ENCODE measurements around the gene CYFIP2. TPM values are rescaled to one million over a fixed set of nuclear protein-coding genes. Genes with fewer than 3 reads are reported as not detected.

CYFIP2 gene
- total and polyA plus RNA-seq, 4 donors, result 48.1 to 160 (median 104) TPM

DNA sequence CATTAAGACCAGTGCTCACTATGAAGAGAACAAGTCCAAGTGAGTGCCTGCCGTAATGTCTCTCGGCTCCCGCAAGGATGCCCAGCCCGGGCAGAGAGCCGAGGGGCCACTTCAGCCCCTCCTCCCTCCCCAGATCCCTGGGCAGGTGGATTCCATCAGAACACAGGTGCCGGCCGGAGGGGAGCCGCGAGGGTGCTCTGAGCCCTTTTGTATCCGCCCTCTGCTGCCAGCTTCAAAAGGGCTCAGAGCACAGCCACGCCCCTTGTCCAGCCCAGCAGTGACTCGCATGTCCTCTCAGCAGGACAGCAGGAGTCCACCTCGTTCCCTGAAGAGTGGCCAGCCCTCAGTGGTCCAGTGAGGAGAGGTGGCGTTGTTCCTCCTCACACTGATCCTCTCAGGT lies 43.9 kb downstream of the CYFIP2 start:
- peaks cover 36% of the 10 kb centered on the region for H3K36me3 ChIP-seq (ENCODE audit: control insufficient read depth, insufficient read depth, low read length)

DNA sequence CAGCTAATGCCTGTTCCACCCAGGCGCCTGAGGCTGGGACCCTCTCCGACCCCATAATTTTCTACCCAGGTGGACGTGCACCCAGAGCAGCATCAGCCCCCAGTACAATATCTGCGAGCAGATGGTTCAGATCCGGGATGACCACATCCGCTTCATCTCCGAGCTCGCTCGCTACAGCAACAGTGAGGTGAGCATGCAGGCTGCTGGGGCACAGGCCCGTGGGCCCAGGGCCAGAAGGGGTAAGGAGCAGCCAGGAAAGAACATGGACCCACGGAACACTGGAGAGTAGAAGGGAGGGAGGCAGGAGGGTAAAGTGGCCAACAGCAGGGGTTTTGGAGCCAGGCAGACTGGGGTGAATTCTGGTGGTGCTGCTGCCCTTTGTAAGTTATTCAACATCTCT lies 45.7 kb downstream of the CYFIP2 start:
- H3K27ac ChIP-seq (ENCODE audit: low read depth, low read length), result no peak overlapping the region
- WGBS (ENCODE audit: insufficient coverage), result 95% methylated on average over 10 of the region's 11 CpGs
- H3K27me3 ChIP-seq (ENCODE audit: control insufficient read depth, insufficient read depth, low read length), result no peaks in the 10 kb centered on the region
- DNase-seq (ENCODE audit: low read depth in 4 of 6, low spot score in 6 of 6), result no peak
- no peaks in the 10 kb centered on the region for H3K4me1 ChIP-seq (ENCODE audit: control insufficient read depth, insufficient read depth, low read length)
- H3K36me3 ChIP-seq (ENCODE audit: control insufficient read depth, insufficient read depth, low read length), result peaks cover 29% of the 10 kb centered on the region
- H3K9me3 ChIP-seq (ENCODE audit: control insufficient read depth, insufficient read depth, low read length), result peaks cover 1% of the 10 kb centered on the region
- H3K4me3 ChIP-seq (ENCODE audit: low read depth, low read length), result no peak overlapping the region

More for the DNA sequence above, 43.9 kb downstream of the CYFIP2 start:
- 68% methylated on average over 13 of the region's 14 CpGs for WGBS (ENCODE audit: insufficient coverage)
- no peaks in the 10 kb centered on the region for H3K27me3 ChIP-seq (ENCODE audit: control insufficient read depth, insufficient read depth, low read length)
- peaks cover 1% of the 10 kb centered on the region for H3K9me3 ChIP-seq (ENCODE audit: control insufficient read depth, insufficient read depth, low read length)
- no peaks in the 10 kb centered on the region for H3K4me1 ChIP-seq (ENCODE audit: control insufficient read depth, insufficient read depth, low read length)
- H3K4me3 ChIP-seq (ENCODE audit: low read depth, low read length), result no peak overlapping the region
- DNase-seq (ENCODE audit: low read depth in 4 of 6, low spot score in 6 of 6), result no peak
- H3K27ac ChIP-seq (ENCODE audit: low read depth, low read length), result no peak overlapping the region

DNA sequence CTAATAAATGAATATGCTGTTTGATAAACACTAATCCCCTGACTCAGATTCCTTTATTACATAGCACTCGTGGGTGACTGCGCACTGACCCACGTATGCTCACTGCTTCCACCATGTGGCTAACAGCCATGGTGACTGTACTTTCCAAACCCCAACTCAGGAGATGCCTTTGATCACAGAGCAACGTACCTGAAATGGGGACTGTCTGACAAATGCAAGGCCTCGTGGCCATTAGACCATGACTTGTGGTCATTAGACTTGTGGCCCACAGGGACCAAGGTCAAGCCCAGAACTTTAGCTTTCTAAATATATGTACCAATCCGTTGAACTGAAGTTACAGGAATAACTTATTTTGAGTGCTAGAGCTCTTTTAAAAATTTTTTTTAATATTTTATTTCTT lies 46.6 kb downstream of the CYFIP2 start:
- Histone ChIP-seq H3K27ac (ENCODE audit: low read depth, low read length) (no peak overlapping the region), H3K9me3 (ENCODE audit: control insufficient read depth, insufficient read depth, low read length) (peaks cover 1% of the 10 kb centered on the region), H3K27me3 (ENCODE audit: control insufficient read depth, insufficient read depth, low read length) (no peaks in the 10 kb centered on the region), H3K4me3 (ENCODE audit: low read depth, low read length) (no peak overlapping the region), H3K36me3 (ENCODE audit: control insufficient read depth, insufficient read depth, low read length) (peaks cover 29% of the 10 kb centered on the region), H3K4me1 (ENCODE audit: control insufficient read depth, insufficient read depth, low read length) (no peaks in the 10 kb centered on the region)
- 12% methylated on average over 5 of the region's 6 CpGs for WGBS (ENCODE audit: insufficient coverage)
- peak; percentile 12 to 88 (median 42) for DNase-seq (ENCODE audit: low read depth in 4 of 6, low spot score in 6 of 6)

DNA sequence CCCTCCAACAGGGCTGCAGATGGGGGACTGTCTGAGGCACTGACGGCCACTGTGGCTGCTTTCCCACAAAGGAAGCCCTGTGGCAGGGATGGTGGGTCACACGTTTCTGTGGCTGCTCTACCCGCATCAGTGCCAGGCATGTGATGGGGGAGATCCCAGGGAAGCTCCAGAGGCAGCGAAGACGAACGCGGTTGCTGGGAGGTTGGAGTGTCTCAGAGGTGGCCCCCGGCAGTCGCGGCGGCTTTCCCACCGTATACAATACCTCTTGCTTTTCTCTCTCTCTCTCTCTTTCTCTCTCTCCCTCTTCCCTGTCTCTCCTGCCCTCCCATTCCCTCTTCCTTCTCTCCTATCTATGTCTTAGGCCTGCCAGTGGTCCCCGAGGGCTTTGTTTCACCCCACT lies 56.7 kb downstream of the CYFIP2 start:
- 68% methylated on average over 7 of the region's 13 CpGs for WGBS (ENCODE audit: insufficient coverage)
- no peak overlapping the region for H3K27ac ChIP-seq (ENCODE audit: low read depth, low read length)
- H3K27me3 ChIP-seq (ENCODE audit: control insufficient read depth, insufficient read depth, low read length), result no peaks in the 10 kb centered on the region
- H3K36me3 ChIP-seq (ENCODE audit: control insufficient read depth, insufficient read depth, low read length), result peaks cover 64% of the 10 kb centered on the region
- H3K9me3 ChIP-seq (ENCODE audit: control insufficient read depth, insufficient read depth, low read length), result no peaks in the 10 kb centered on the region
- no peaks in the 10 kb centered on the region for H3K4me1 ChIP-seq (ENCODE audit: control insufficient read depth, insufficient read depth, low read length)
- DNase-seq (ENCODE audit: low read depth in 4 of 6, low spot score in 6 of 6), result no peak
- no peak overlapping the region for H3K4me3 ChIP-seq (ENCODE audit: low read depth, low read length)

DNA sequence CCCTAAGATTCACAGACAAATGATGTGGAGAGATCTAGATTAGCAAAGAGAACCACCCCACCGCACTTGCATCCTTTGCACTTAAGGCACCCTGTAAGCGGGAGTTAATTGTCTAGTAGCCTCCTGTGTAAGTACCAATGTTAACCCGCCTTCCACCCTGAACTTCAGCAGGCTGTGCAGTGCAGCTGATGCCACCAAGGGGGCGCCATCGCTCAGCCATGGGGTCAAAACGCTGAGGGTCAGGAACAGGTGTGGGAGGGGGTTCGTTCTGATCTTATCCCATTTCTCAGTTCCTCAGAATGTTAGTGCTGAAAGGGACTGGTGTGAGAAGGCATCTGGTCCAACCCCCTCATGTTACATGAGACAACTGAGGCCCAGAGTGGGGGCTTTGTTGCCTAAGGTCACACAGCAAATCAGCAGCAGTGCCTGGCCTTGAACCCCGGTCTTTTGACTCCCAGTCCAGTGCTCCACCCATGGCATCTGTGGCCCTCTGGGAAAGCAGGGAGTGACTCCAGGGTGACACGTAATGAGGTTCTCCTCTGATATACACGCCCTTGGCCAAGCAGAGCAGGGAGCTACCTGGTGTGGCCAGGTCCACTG lies 57.3 kb downstream of the CYFIP2 start:
- 86% methylated on average over 9 of the region's 10 CpGs for WGBS (ENCODE audit: insufficient coverage)
- no peak for DNase-seq (ENCODE audit: low read depth in 4 of 6, low spot score in 6 of 6)
- peaks cover 65% of the 10 kb centered on the region for H3K36me3 ChIP-seq (ENCODE audit: control insufficient read depth, insufficient read depth, low read length)

DNA sequence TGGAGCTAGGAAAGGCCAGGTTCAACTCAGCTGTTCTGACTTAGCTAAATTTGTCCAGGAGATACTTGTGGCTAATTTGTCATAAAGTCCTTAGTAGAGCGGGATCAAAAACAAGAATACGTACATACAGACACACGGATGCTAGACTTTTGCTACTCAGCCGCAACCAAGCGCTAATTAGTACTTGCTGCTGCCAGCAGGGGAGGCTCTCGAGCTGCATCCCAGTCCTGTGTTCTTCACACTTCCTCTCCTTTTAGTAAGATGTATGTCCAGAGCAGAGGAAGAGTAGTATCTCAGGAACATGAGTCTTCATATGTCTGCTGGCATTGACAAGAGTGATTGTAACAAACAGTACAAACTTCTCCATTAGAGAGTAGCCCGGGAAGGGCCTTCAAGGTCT lies 58.3 kb downstream of the CYFIP2 start:
- Histone ChIP-seq H3K27ac (ENCODE audit: low read depth, low read length) (no peak overlapping the region), H3K36me3 (ENCODE audit: control insufficient read depth, insufficient read depth, low read length) (peaks cover 61% of the 10 kb centered on the region), H3K4me1 (ENCODE audit: control insufficient read depth, insufficient read depth, low read length) (no peaks in the 10 kb centered on the region), H3K27me3 (ENCODE audit: control insufficient read depth, insufficient read depth, low read length) (no peaks in the 10 kb centered on the region), H3K4me3 (ENCODE audit: low read depth, low read length) (no peak overlapping the region), H3K9me3 (ENCODE audit: control insufficient read depth, insufficient read depth, low read length) (no peaks in the 10 kb centered on the region)
- 100% methylated on average over 5 of the region's 7 CpGs for WGBS (ENCODE audit: insufficient coverage)
- no peak for DNase-seq (ENCODE audit: low read depth in 4 of 6, low spot score in 6 of 6)

More for the DNA sequence above, 57.3 kb downstream of the CYFIP2 start:
- H3K9me3 ChIP-seq (ENCODE audit: control insufficient read depth, insufficient read depth, low read length), result no peaks in the 10 kb centered on the region
- no peak overlapping the region for H3K4me3 ChIP-seq (ENCODE audit: low read depth, low read length)
- no peak overlapping the region for H3K27ac ChIP-seq (ENCODE audit: low read depth, low read length)
- H3K4me1 ChIP-seq (ENCODE audit: control insufficient read depth, insufficient read depth, low read length), result no peaks in the 10 kb centered on the region
- no peaks in the 10 kb centered on the region for H3K27me3 ChIP-seq (ENCODE audit: control insufficient read depth, insufficient read depth, low read length)

DNA sequence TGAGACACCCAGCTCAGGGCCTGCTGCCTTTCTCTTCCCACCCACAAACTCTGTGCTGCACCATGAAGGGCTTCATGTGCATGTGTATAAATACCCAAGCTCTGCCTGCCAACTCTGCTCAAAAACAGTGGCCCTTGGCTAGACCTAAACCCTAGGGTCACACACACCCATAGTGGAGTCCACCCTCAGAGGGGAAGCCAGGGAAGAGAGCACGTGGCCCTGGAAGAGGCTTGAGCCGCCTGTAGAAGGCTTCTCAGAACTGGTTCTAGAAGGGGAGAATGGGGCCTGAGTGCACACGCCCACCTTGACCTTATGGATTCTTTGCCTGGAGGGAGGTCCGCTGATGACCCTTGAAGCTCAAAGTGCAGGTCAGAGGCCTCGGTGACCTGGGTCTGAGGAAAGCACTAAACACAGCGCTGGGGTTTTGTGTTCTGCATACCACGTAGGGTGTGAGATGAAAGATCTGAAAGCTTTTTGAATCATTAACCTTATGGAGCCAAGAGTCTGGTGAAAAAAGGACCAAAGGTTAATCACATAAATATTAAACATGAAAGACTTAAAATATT lies 60.6 kb downstream of the CYFIP2 start:
- DNase-seq (ENCODE audit: low read depth in 4 of 6, low spot score in 6 of 6), result no peak
- Histone ChIP-seq H3K4me3 (ENCODE audit: low read depth, low read length) (no peak overlapping the region), H3K4me1 (ENCODE audit: control insufficient read depth, insufficient read depth, low read length) (no peaks in the 10 kb centered on the region), H3K27me3 (ENCODE audit: control insufficient read depth, insufficient read depth, low read length) (no peaks in the 10 kb centered on the region), H3K9me3 (ENCODE audit: control insufficient read depth, insufficient read depth, low read length) (no peaks in the 10 kb centered on the region), H3K27ac (ENCODE audit: low read depth, low read length) (no peak overlapping the region), H3K36me3 (ENCODE audit: control insufficient read depth, insufficient read depth, low read length) (peaks cover 52% of the 10 kb centered on the region)
- WGBS (ENCODE audit: insufficient coverage), result 70% methylated on average over 5 of the region's 7 CpGs

DNA sequence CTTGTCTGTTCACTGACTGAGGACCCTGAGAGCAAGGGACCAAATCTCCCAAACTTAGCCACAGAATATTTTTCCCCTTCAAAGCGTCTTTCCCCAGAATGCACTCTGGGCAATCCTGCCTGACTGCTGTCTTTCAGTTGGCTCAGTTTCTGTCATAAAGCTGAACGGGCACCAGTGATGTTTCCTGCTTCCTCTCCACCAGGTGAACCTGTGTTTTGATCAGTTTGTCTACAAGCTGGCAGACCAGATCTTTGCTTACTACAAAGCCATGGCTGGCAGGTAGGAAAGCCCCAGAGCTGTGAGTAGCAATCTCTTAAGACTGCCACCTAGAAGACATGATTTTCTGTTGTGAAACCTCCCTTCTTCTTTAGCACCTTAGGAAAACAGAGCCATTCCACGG lies 61.8 kb downstream of the CYFIP2 start:
- no peak overlapping the region for H3K27ac ChIP-seq (ENCODE audit: low read depth, low read length)
- no peak overlapping the region for H3K4me3 ChIP-seq (ENCODE audit: low read depth, low read length)
- no peaks in the 10 kb centered on the region for H3K9me3 ChIP-seq (ENCODE audit: control insufficient read depth, insufficient read depth, low read length)
- 89% methylated on average over 2 of the region's 3 CpGs for WGBS (ENCODE audit: insufficient coverage)
- no peaks in the 10 kb centered on the region for H3K4me1 ChIP-seq (ENCODE audit: control insufficient read depth, insufficient read depth, low read length)
- DNase-seq (ENCODE audit: low read depth in 4 of 6, low spot score in 6 of 6), result no peak
- no peaks in the 10 kb centered on the region for H3K27me3 ChIP-seq (ENCODE audit: control insufficient read depth, insufficient read depth, low read length)
- H3K36me3 ChIP-seq (ENCODE audit: control insufficient read depth, insufficient read depth, low read length), result peaks cover 48% of the 10 kb centered on the region

DNA sequence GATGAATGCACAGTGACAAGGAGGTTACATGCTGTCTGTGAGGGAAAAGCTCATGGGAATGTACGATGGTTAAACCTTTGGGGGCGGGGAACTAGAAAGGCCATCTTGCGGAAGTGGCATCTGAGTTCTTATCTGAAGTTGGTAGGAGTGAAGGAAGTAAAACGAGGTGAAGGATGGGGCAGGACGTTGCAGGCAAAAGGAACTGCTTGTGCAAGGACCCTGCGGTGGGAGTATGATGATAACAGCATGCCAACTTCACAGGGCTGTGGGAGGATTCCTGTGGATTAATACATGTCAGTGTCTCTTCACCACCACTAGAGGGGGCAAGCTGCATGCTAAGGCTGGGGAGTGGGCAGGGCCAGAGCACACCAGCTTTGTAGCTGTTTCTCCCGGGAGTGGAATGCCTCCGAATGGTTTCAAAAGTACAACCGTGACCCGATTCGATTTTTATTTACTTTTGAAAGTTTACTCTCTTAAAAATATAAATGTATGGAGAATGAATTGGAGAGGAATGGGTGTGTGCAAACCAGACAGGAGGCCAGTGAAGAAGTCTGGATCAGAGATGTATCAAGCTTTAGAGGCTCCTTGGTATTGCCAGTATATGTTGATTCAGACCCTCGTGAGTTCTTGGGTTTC lies 62.5 kb downstream of the CYFIP2 start:
- Histone ChIP-seq H3K9me3 (ENCODE audit: control insufficient read depth, insufficient read depth, low read length) (no peaks in the 10 kb centered on the region), H3K36me3 (ENCODE audit: control insufficient read depth, insufficient read depth, low read length) (peaks cover 48% of the 10 kb centered on the region), H3K4me3 (ENCODE audit: low read depth, low read length) (peak overlapping the region; percentile 17), H3K27me3 (ENCODE audit: control insufficient read depth, insufficient read depth, low read length) (no peaks in the 10 kb centered on the region), H3K27ac (ENCODE audit: low read depth, low read length) (no peak overlapping the region), H3K4me1 (ENCODE audit: control insufficient read depth, insufficient read depth, low read length) (no peaks in the 10 kb centered on the region)
- 55% methylated on average over 5 of the region's 12 CpGs for WGBS (ENCODE audit: insufficient coverage)
- peak in 5 of 6 donors; percentile 59 to 96 (median 67) for DNase-seq (ENCODE audit: low read depth in 4 of 6, low spot score in 6 of 6)

DNA sequence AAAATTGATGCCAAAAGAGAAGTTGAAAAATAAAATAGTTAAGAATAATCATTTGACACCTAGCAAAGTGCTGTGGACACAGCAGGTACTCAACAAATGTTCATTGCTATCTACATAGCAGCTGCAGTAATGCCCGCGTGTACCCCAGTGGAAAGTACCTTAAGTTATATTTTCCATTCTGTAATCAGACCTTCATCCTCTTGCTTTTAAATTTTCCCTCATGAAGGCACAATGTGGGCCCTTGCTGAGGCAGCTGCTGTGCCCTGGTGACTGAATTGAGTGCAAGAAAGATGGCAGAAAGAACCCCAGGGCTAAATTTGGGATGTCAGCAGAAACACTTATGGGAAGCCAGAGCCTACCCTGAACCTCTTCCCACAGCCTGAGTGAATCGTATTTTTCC lies 65.9 kb downstream of the CYFIP2 start:
- Histone ChIP-seq H3K36me3 (ENCODE audit: control insufficient read depth, insufficient read depth, low read length) (peaks cover 25% of the 10 kb centered on the region), H3K4me3 (ENCODE audit: low read depth, low read length) (no peak overlapping the region), H3K9me3 (ENCODE audit: control insufficient read depth, insufficient read depth, low read length) (no peaks in the 10 kb centered on the region), H3K27me3 (ENCODE audit: control insufficient read depth, insufficient read depth, low read length) (no peaks in the 10 kb centered on the region), H3K4me1 (ENCODE audit: control insufficient read depth, insufficient read depth, low read length) (no peaks in the 10 kb centered on the region), H3K27ac (ENCODE audit: low read depth, low read length) (no peak overlapping the region)
- 86% methylated on average over 2 of the region's 3 CpGs for WGBS (ENCODE audit: insufficient coverage)
- peak in 1 of 6 donors; percentile 22 for DNase-seq (ENCODE audit: low read depth in 4 of 6, low spot score in 6 of 6)

Data from spinal cord (tissue), 10 donors.